GM18508 (cell line): ENCODE results near the gene COX6A1.
"Not testable (repeated sequence)": the region's sequence is repeated elsewhere in the genome, so short reads cannot be mapped to it uniquely, and the experiment has no call there.

ENCODE experiments used
- ATAC-seq: cut with Tn5 transposase; IDR thresholded peaks from one replicate; pipeline ENCODE4 v1.9.1; 2021; ENCODE audit warnings: moderate number of reproducible peaks; ENCODE audit not compliant: insufficient read depth, unreplicated experiment

Gene COX6A1

DNA sequence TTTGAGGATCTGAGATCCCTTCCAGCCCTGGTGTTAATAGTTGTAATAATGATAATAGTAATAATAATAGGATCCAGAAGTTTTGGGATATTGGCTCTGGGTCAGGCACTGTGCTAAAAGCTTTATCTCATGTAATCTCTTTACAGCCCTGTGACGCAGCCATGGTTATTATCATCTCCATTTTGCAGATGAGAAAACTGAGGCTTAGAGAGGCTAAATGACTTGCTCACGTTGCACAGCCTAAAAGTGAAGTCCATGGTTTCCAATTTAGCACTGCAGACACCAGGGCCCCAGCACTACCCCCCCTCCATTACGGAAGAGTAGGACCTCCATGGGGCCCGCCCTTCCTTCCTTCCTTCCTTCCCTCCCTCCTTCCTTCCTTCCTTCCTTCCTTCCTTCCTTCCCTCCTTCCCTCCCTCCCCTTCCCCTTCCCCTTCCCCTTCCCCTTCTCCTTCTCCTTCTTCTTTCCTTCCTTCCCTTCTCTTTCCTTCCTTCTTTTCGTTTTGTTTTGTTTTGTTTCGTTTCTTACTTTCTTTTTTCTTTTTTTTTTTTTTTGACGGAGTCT, 14.9 kb upstream of the COX6A1 start:
- no peak for ATAC-seq

DNA sequence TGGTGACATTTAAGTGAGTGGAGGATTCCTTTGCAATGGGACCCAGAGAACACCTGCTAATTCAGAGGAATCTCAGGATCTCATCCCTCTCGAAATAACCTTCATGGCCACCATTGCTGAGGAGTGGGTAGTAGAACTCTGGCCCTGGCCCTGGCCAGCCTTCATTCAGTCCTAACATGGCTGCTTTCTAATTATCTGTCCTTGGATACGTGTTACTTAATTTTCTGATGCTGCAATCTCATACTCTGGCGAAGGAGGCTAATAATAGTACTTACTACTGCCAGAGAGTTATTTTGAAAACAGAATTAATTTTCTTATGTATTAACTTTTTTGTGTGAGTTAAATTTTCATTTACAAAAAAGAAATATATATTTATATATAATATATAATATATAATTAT, 12.1 kb upstream of the COX6A1 start:
- ATAC-seq = no peak

- ATAC-seq = no peak
Measured at GRCh38 chr12:120428597-120429229, 9.2 kb upstream of the COX6A1 start.

GRCh38 chr12:120429368-120429767, 8.5 kb upstream of the COX6A1 start:
- no peak for ATAC-seq

GRCh38 chr12:120432772-120433525, 5.0 kb upstream of the COX6A1 start:
- no peak for ATAC-seq

DNA sequence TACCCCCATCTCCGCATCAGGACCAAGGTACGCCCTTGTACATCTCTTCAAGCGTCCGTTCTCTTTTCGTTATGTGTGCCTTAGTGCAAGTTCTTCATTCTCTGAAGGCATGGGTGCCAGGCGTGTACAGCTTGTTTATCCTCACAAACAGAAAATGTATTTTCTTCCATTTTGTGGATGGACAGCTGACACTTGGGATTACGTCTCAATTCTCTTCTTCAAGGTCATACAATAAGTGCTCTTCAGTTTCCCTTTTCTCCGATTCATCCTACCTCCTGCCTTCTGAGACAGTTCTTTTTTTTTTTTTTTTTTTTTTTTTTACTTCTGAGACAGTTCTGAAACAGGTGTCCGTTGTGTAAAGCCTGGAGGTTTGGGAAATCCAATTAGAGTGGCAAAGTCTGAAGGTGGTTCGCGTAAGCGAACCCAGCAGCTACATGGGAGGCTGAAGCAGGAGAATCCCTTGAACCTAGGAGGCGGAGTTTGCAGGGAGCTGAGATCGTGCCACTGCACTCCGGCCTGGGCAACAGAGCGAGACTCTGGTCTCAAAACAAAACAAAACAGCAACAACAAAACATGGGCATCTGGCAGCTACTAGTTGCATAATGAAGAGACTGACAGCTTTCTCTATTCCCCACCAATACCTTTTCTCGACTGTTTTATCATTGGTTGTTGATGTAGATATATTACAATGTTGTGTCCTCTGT, 734 bp downstream of the COX6A1 start:
- ATAC-seq = no peak

DNA sequence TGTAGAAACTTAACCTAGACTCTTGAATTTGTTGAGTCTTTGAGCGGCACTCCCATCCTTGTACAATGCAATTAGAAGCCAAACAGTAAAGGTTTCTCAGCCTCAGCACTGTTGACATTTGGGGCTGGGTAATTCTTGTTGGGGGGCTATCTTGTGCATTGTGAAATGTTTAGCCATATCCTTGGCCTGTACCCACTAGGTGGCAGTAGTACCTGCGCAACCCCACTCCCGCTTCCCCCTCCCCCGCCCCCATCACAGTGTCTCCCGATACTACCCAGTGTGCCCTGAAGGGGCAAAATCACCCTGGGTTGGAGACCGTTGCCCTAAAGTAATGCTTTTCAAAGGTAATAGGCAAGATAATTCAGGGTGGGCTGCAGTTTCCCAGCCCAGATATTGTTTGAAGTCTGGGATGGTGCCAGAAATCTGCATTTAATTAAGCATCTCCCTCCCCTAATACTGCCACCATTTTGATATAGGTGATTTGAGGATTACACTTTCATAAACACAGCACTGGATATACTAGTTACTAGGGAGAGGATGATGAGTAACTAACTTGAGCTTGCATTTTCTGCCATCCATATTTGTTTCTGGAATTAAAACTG, 1.8 kb downstream of the COX6A1 start:
- no peak for ATAC-seq

- ATAC-seq = no peak
Measured at GRCh38 chr12:120444676-120445075, 6.8 kb downstream of the COX6A1 start.

GRCh38 chr12:120445911-120446843, 8.3 kb downstream of the COX6A1 start, which contains the start of the genes GATC and TRIAP1:
Gene GATC, plus strand, starts transcription at chr12:120446444. Its CDS starts 37 bp downstream, at chr12:120446481.
Gene TRIAP1, minus strand, starts transcription at chr12:120446384. Its CDS starts 12 bp downstream, at chr12:120446372.
- ATAC-seq = no peak

- not testable (repeated sequence) for ATAC-seq
Measured at GRCh38 chr12:120446844-120447178, 8.9 kb downstream of the COX6A1 start.

- no peak for ATAC-seq
Measured at GRCh38 chr12:120447992-120448391, 10.1 kb downstream of the COX6A1 start.

DNA sequence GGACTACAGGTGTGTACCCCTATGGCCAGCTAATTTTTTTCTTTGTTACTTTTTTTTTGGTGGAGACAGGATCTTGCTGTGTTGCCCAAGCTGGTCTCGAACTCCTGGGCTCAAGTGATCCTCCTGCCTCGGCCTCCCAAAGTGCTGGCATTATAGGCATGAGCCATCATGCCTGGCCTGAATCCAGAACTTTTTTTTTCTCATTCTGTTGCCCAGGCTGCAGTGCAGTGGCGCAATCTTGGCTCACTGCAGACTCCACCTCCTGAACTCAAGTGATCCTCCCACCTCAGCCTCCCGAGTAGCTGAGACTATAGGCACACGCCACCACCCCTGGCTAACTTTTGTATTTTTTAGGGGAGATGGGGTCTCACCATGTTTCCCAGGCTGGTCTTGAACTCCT, 14.6 kb downstream of the COX6A1 start:
- ATAC-seq = not testable (repeated sequence)

- no peak for ATAC-seq
Measured at GRCh38 chr12:120453060-120453750, 15.3 kb downstream of the COX6A1 start.

- ATAC-seq = no peak
Measured at GRCh38 chr12:120453977-120454376, 16.1 kb downstream of the COX6A1 start.

DNA sequence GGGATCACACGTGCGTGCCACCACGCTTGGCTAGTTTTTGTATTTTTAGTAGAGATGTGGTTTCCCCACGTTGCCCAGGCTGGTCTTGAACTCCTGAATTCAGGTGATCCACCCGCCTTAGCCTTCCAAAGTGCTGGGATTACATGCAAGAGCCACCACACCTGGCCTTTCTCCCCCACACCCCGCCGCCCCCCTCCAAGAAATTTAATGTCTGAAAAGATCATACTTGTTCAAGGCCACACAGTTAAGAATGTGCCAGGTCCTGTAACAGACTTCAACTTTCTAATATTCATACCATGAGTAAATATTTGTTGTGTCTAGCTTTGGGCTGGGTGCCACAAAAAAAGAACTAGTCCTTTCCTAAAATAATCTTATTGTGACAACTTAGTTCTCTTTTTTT, 17.4 kb downstream of the COX6A1 start:
- no peak for ATAC-seq

DNA sequence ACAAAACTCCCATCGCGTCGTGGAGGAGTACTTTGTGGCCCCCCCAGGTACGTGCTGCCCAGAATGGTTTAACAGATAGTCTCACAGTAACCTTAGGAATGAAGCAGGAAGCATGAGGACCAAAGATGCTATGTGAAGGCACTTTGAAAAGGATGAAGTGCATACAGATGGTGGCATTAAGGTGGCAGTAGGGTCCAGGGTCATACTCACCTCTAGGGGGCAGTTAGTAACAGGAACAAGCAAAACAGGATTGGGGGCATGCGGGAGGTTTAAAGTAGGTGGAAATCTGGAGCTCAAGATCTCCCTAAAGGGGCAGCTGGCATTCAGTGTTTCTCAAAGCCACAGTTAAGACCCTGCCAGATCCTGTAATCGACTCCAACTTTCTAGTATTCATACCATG, 19.2 kb downstream of the COX6A1 start:
- no peak for ATAC-seq

GRCh38 chr12:120460157-120460556, 22.2 kb downstream of the COX6A1 start:
- no peak for ATAC-seq

GRCh38 chr12:120462099-120462640, 24.3 kb downstream of the COX6A1 start:
- no peak for ATAC-seq

DNA sequence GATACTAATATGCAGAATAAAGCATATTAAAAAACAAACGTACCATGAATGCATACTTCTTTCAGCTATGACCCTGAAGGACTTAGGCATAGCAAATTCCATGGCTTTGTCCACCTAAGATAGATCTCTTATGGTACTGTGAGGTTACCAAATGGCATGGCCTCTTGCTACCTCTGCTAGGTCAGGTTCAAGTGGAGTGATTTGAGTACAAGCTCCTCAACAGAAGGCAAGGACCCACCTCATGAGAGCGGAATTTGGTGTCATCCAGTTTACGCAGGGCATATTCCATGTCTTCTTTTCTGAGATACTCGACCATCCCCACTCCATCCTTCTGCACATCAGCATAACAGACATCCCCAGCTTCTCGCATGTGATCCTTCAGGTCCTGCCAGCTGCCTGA, 25.8 kb downstream of the COX6A1 start:
- no peak for ATAC-seq
